Endothelial cell of umbilical vein (primary cell): ENCODE measurements around the gene OSBPL10. TPM values are rescaled to one million over a fixed set of nuclear protein-coding genes. Genes with fewer than 3 reads are reported as not detected.

Experiments
- BruUV-seq: library from RNA; stranded (reverse); fragments of 400-500 nt; replicated peaks from 2 replicates; lab custom pipeline; 2021; lab: Mats Ljungman, UMichigan
- CTCF ChIA-PET: fragments of 300-600, 350-600 bp; sonication (Branson Sonifier 250); formaldehyde crosslinking; loops from one replicate; lab custom pipeline; 2021; ENCODE audit warnings: antibody characterized with exemption, inconsistent platforms; lab: Charles Lee
- POLR2A ChIA-PET: fragments of 300-600, 350-600 bp; sonication (Branson Sonifier 250); formaldehyde crosslinking; loops from one replicate; lab custom pipeline; 2021; ENCODE audit warnings: antibody characterized with exemption, inconsistent platforms; lab: Charles Lee
- DNase-seq: peaks from one replicate; pipeline ENCODE4 v3.0.0-alpha.2; 2011; ENCODE audit warnings: low read depth, low spot score
- FAIRE-seq: peaks from 2 replicates; lab custom pipeline; 2011; peaks lifted over from hg19 to GRCh38; lab: Jason Lieb, UNC
- H2AFZ ChIP-seq: 2 replicates; pipeline ENCODE4 v1.6.0; 2012; ENCODE audit warnings: low read depth, low read length, control low read depth, inconsistent platforms
- H3K27ac ChIP-seq: 2 replicates; pipeline ENCODE4 v1.5.1; 2011; ENCODE audit warnings: low read depth, mild to moderate bottlenecking, control low read depth, low read length, moderate library complexity; ENCODE audit not compliant: insufficient read depth
- H3K27me3 ChIP-seq, 2 experiments: 2 replicates each; pipeline versions ENCODE4 v1.6.0 to v1.6.1; 2011; ENCODE audit warnings: low read length in 2 of 2, mixed read lengths in 1 of 2; ENCODE audit not compliant: control insufficient read depth in 2 of 2, insufficient read depth in 2 of 2
- H3K36me3 ChIP-seq, 2 experiments: 2 replicates in 1 of 2; 3 replicates in 1 of 2; pipeline ENCODE4 v1.5.1; 2011; ENCODE audit warnings: low read length in 2 of 2, mild to moderate bottlenecking in 1 of 2, moderate library complexity in 1 of 2; ENCODE audit not compliant: control insufficient read depth in 2 of 2, insufficient read depth in 2 of 2; ENCODE audit errors: extremely low read depth in 1 of 2
- H3K4me1 ChIP-seq: 3 replicates; pipeline ENCODE4 v1.5.1; 2011; ENCODE audit warnings: mild to moderate bottlenecking, low read length; ENCODE audit not compliant: control insufficient read depth, insufficient read depth; ENCODE audit errors: extremely low read depth
- H3K4me2 ChIP-seq: 2 replicates; pipeline ENCODE4 v1.6.1; 2011; ENCODE audit warnings: low read length, control low read depth, mixed read lengths; ENCODE audit not compliant: insufficient read depth
- H3K4me3 ChIP-seq, 3 experiments: fragments of 200-600 bp in 1 of 3; sonication (generic), shearing (Covaris generic) in 1 of 3; replicated peaks in 1 of 3; 2 replicates each; pipeline ENCODE4 v1.5.1; 2011 to 2016; ENCODE audit warnings: control low read depth in 3 of 3, low read length in 3 of 3, mild to moderate bottlenecking in 2 of 3, inconsistent platforms in 1 of 3, low read depth in 1 of 3, moderate library complexity in 1 of 3; ENCODE audit not compliant: insufficient read depth in 1 of 3
- H3K79me2 ChIP-seq: 2 replicates; pipeline ENCODE4 v1.6.0; 2012; ENCODE audit warnings: low read length, inconsistent platforms; ENCODE audit not compliant: control insufficient read depth, insufficient read depth
- H3K9ac ChIP-seq: replicated peaks from 2 replicates; pipeline ENCODE3; 2011; ENCODE audit warnings: low read length, control low read depth; ENCODE audit not compliant: insufficient read depth; ENCODE audit errors: extremely low read depth
- H3K9me1 ChIP-seq: replicated peaks from 3 replicates; pipeline ENCODE4 v1.6.0; 2011; ENCODE audit warnings: mild to moderate bottlenecking, low read length; ENCODE audit not compliant: control insufficient read depth, insufficient read depth; ENCODE audit errors: extremely low read depth
- H3K9me3 ChIP-seq: replicated peaks from 2 replicates; pipeline ENCODE4 v1.5.1; 2012; ENCODE audit warnings: low read length, inconsistent platforms; ENCODE audit not compliant: control insufficient read depth, insufficient read depth
- H4K20me1 ChIP-seq: replicated peaks from 2 replicates; pipeline ENCODE3; 2011; ENCODE audit warnings: mild to moderate bottlenecking, low read length; ENCODE audit not compliant: control insufficient read depth, insufficient read depth; ENCODE audit errors: extremely low read depth
- CTCF ChIP-seq, 2 donors: IDR thresholded peaks; 1 replicate in 1 of 2; 2 replicates in 1 of 2; pipeline ENCODE4 v1.5.1; 2011; ENCODE audit warnings: low read length in 2 of 2, mild to moderate bottlenecking in 2 of 2, moderate library complexity in 2 of 2, control low read depth in 1 of 2, inconsistent platforms in 1 of 2, low read depth in 1 of 2; ENCODE audit not compliant: insufficient read depth in 1 of 2; ENCODE audit errors: extremely low read depth in 1 of 2
- EZH2 ChIP-seq: IDR thresholded peaks from 2 replicates; pipeline ENCODE4 v1.6.1; 2012; ENCODE audit warnings: borderline replicate concordance, low read depth, mild to moderate bottlenecking, moderate library complexity, low read length, inconsistent platforms; ENCODE audit not compliant: severe bottlenecking
- FOS ChIP-seq: IDR thresholded peaks from 2 replicates; pipeline ENCODE4 v1.6.1; 2011; ENCODE audit warnings: mild to moderate bottlenecking, low read length, moderate library complexity, borderline replicate concordance; ENCODE audit not compliant: insufficient read depth
- GATA2 ChIP-seq: IDR thresholded peaks from 2 replicates; pipeline ENCODE4 v1.7.0; 2011; ENCODE audit warnings: low read depth, mild to moderate bottlenecking, moderate library complexity, mixed read lengths, low read length; ENCODE audit not compliant: insufficient read length, insufficient read depth
- JUN ChIP-seq: IDR thresholded peaks from 2 replicates; pipeline ENCODE4 v1.6.1; 2011; ENCODE audit warnings: borderline replicate concordance, low read depth; ENCODE audit not compliant: insufficient read length, insufficient read depth
- MAX ChIP-seq: IDR thresholded peaks from 2 replicates; pipeline ENCODE4 v1.6.1; 2011; ENCODE audit not compliant: insufficient read depth, insufficient read length
- MYC ChIP-seq: IDR thresholded peaks from one replicate; pipeline ENCODE4 v1.6.1; 2011; ENCODE audit warnings: mild to moderate bottlenecking, low read depth, low read length
- POLR2A ChIP-seq: IDR thresholded peaks from 2 replicates; pipeline ENCODE4 v1.6.1; 2012; ENCODE audit warnings: low read depth, mild to moderate bottlenecking, control low read depth, low read length
- POLR2AphosphoS5 ChIP-seq: IDR thresholded peaks from 2 replicates; pipeline ENCODE4 v1.6.1; 2012; ENCODE audit warnings: low read depth, mild to moderate bottlenecking, control low read depth, low read length, moderate library complexity; ENCODE audit not compliant: insufficient read depth
- dilution Hi-C: fragments of 300-500 bp; cut with MboI; formaldehyde crosslinking; loops from one replicate; pipeline ENCODE4 v1.15.0; 2019; ENCODE audit warnings: low sequenced_read_pairs; ENCODE audit not compliant: extremely low pct_ligation_motif_present
- intact Hi-C: fragments of 100-400 bp; cut with micrococcal nuclease; formaldehyde crosslinking; loops from one replicate; pipeline ENCODE4 v1.10.0; 2022
- polyA plus RNA-seq, 4 experiments: library from polyadenylated mRNA; depleted of rRNA in 3 of 4; stranded (reverse) in 3 of 4; unstranded in 1 of 4; fragments of >200 nt; gene quantifications; 2 replicates each; pipeline versions ENCODE4 v1.2.1 to v1.2.3, GENCODE V29; 2011 to 2012; ENCODE audit warnings: missing spikeins in 1 of 4
- total RNA-seq: library from RNA; stranded (reverse); gene quantifications from 2 replicates; pipeline ENCODE4 v1.2.3, GENCODE V29; 2021

The OSBPL10 gene
- total and polyA plus RNA-seq, 2 donors (not counting 3 experiments of a cell fraction or from before 2014, with no cell fraction given): 10.8 to 47.6 TPM

- H3K36me3 ChIP-seq: no peaks in the 10 kb centered on the region
- intact Hi-C loops (no loop called here), dilution Hi-C loops (no loop called here)
- H3K4me2 ChIP-seq: no peak overlapping the region
- no peaks in the 10 kb centered on the region for H3K79me2 ChIP-seq
- POLR2A ChIA-PET: no interaction called here
- H4K20me1 ChIP-seq: no peaks in the 10 kb centered on the region
- BruUV-seq: no TSS peak
- no peak overlapping the region for H3K4me3 ChIP-seq
- no peak overlapping the region for H3K9ac ChIP-seq
- no peak overlapping the region for H2AFZ ChIP-seq
- no peak for DNase-seq
- no peaks in the 10 kb centered on the region for H3K27me3 ChIP-seq
- no peak for FAIRE-seq
- no peaks in the 10 kb centered on the region for H3K9me3 ChIP-seq
- CTCF ChIA-PET: interaction anchor here (0.8 to 3.5 kb wide), 3 partner anchors 8 to 28 kb away, joined by 3 to 10 read pairs (median 3); no protein-coding TSS in a partner anchor
- H3K4me1 ChIP-seq: no peaks in the 10 kb centered on the region
- H3K27ac ChIP-seq: no peak overlapping the region
- TF ChIP-seq POLR2AphosphoS5 (no peak), JUN (no peak), EZH2 (no peak), MYC (no peak), CTCF (IDR thresholded peaks at IDR 0.05; ENCODE audit: extremely low read depth in 1 of 2, insufficient read depth in 1 of 2, low read depth in 1 of 2, low read length in 2 of 2) (no peak), MAX (no peak), FOS (no peak), GATA2 (no peak), POLR2A (no peak)
- no peaks in the 10 kb centered on the region for H3K9me1 ChIP-seq
Observed at GRCh38 chr3:31752305-31753049, 228.6 kb downstream of the OSBPL10 start.
